Activated CD8-positive, alpha-beta T cell treated with anti-CD3 and anti-CD28 coated beads, Interleukin-2, amount 10 ng/mL, durations not matched to agents 7 days and 5 days (primary cell): Measurements from ENCODE around the gene ADM5. TPM values are rescaled to one million over a fixed set of nuclear protein-coding genes. Genes with fewer than 3 reads are reported as not detected.

Source experiments
- ATAC-seq: fragments of 150-1000 bp; cut with Tn5 transposase; one replicate; pipeline ENCODE4 v1.10.0; 2021; ENCODE audit warnings: moderate library complexity
- CTCF ChIA-PET: fragments of 350-600 bp; sonication (Branson Sonifier 250); formaldehyde crosslinking; loops from one replicate; lab custom pipeline; 2021; ENCODE audit warnings: antibody characterized with exemption; lab: Charles Lee
- POLR2A ChIA-PET: fragments of 350-600 bp; sonication (Branson Sonifier 250); formaldehyde crosslinking; loops from one replicate; lab custom pipeline; 2021; ENCODE audit warnings: antibody characterized with exemption; lab: Charles Lee
- DNase-seq: peaks from one replicate; pipeline ENCODE4 v3.0.0-alpha.2; 2020
- H3K27ac Mint-ChIP-seq: one replicate; pipeline ENCODE4 v1.8.0; 2021; ENCODE audit warnings: mild to moderate bottlenecking, mixed read lengths
- H3K27me3 Mint-ChIP-seq: one replicate; pipeline ENCODE4 v1.8.0; 2021; ENCODE audit warnings: low read depth, mixed read lengths
- H3K36me3 Mint-ChIP-seq: one replicate; pipeline ENCODE4 v1.8.0; 2021; ENCODE audit warnings: low read depth, mixed read lengths
- H3K4me1 Mint-ChIP-seq: one replicate; pipeline ENCODE4 v1.8.0; 2021; ENCODE audit warnings: low read depth, mixed read lengths
- H3K4me3 Mint-ChIP-seq: one replicate; pipeline ENCODE4 v1.8.0; 2021; ENCODE audit warnings: mild to moderate bottlenecking, mixed read lengths
- H3K9me3 Mint-ChIP-seq: one replicate; pipeline ENCODE4 v1.8.0; 2022; ENCODE audit warnings: mixed read lengths; ENCODE audit not compliant: insufficient read depth
- total RNA-seq, 2 experiments: library from RNA; stranded (reverse); gene quantifications; one replicate each; pipeline ENCODE4 v1.2.3, GENCODE V29; 2021

ADM5 gene
- total RNA-seq, 2 experiments from 2014 or later = 4.4 to 4.5 TPM

DNA sequence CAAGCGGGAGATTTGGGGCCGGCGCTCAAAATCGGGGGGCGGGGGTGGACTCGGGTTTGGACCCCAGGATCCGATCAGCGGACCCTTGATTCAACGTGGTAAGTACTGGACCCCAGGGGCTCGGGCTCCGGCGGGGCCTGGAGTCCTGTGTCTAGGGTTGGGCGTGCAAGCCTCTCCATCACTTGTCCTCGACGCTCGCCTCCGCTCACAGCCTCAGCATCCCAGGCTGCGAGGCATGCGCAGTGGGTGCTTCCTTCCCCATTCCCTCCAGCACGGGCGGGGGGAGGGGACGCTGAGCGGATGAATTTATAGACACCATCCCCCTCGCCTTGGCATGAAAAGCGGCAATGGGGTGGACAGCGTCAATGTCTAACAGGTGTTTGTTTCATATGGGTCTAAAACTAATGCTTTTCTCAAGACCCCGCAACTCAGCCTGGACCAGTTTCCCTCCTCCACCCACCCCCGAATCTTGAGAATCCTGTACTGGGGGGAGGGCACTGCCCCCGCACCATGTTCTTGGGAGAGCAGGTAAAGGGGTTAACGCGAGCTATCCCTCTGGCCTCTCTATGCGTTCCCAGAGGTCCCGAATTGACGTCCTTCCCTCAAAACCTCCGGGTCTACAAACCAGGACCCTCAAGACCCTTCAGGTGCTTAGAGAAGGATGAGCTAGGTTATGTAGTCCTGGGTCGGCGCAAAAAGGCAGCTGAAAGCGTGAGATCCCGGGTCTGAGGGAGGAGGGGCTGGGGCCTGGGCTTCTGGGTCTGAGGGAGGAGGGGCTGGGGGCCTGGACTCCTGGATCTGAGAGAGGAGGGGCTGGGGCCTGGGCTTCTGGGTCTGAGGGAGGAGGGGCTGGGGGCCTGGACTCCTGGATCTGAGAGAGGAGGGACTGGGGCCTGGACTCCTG, 2.1 kb downstream of the ADM5 start:
- DNase-seq = no peak
- POLR2A ChIA-PET = no interaction called here
- no peak for ATAC-seq

DNA sequence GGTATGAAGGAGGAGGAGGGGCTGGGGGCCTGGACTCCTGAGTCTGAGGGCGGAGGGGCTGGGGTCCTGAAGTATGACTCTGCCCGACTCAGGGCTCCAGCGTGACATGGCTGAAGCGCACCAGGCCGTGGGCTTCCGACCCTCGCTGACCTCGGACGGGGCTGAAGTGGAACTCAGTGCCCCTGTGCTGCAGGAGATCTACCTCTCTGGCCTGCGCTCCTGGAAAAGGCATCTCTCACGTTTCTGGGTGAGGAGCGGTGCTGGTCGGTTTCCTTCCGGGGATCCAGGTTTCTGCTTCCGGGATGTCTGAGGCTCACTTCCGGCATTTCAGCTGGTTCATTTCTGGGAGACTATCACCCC, 2.7 kb downstream of the ADM5 start:
- no peak overlapping the region for H3K27ac Mint-ChIP-seq
- ATAC-seq (no peak), DNase-seq (no peak)
- CTCF ChIA-PET = interaction anchor here (1.2 to 1.9 kb wide), 2 partner anchors 11 kb away, joined by 5 to 7 read pairs; no protein-coding TSS in a partner anchor
- POLR2A ChIA-PET = no interaction called here
- peaks cover 37% of the 10 kb centered on the region for H3K4me1 Mint-ChIP-seq
- peaks cover 21% of the 10 kb centered on the region for H3K27me3 Mint-ChIP-seq
- peaks cover 14% of the 10 kb centered on the region for H3K36me3 Mint-ChIP-seq
- H3K9me3 Mint-ChIP-seq = no peaks in the 10 kb centered on the region
- H3K4me3 Mint-ChIP-seq = no peak overlapping the region

More for the DNA sequence above, 2.1 kb downstream of the ADM5 start:
- peaks cover 17% of the 10 kb centered on the region for H3K36me3 Mint-ChIP-seq
- CTCF ChIA-PET = interaction anchor here (0.5 to 1.9 kb wide), 2 partner anchors 10 to 596 kb away, joined by 3 to 7 read pairs; no protein-coding TSS in a partner anchor
- no peak overlapping the region for H3K27ac Mint-ChIP-seq
- peak overlapping the region; percentile 55 for H3K4me3 Mint-ChIP-seq
- H3K4me1 Mint-ChIP-seq = peaks cover 41% of the 10 kb centered on the region
- H3K27me3 Mint-ChIP-seq = peaks cover 21% of the 10 kb centered on the region
- no peaks in the 10 kb centered on the region for H3K9me3 Mint-ChIP-seq

DNA sequence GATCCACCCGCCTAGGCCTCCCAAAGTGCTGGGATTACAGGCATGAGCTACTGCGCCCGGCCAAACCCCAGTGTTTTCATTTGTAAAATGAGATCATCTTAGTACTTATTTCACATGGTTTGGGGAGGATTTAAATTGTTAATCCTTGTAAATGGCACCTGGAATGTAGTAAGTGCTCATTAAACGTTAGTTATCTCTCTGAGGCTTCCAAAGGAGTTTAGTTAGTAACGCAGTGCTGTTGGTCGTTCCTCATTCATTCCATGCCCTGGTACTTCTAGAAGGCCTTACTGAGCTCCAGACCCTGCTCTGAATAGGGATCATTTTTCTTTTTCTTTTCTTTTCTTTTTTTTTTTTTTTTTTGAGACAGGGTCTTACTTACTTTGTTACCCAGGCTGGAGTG, 6.7 kb downstream of the ADM5 start:
- no peak overlapping the region for H3K27ac Mint-ChIP-seq
- ChIA-PET CTCF (no interaction called here), POLR2A (no interaction called here)
- no peaks in the 10 kb centered on the region for H3K36me3 Mint-ChIP-seq
- ATAC-seq (no peak), DNase-seq (no peak)
- peaks cover 12% of the 10 kb centered on the region for H3K27me3 Mint-ChIP-seq
- peaks cover 8% of the 10 kb centered on the region for H3K4me1 Mint-ChIP-seq
- no peaks in the 10 kb centered on the region for H3K9me3 Mint-ChIP-seq
- no peak overlapping the region for H3K4me3 Mint-ChIP-seq

DNA sequence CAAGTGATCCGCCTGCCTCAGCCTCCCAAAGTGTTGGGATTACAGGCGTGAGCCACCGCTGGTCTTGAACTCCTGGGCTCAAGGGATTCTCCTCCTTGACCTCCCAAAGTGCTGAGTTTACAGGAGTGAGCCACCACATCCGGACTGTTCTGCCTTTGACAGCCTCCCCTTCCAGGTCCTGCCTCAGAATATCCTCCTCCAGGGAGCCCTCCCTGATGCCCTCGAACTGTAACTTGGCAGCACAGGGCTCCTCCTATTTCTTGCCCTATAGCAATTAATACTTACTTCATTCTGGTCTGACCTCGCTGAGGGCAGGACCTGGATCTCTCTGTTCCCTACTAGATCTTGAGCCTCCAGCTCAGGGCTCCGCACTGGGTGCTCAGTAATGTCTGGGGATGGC, 7.5 kb downstream of the ADM5 start:
- H3K27ac Mint-ChIP-seq = no peak overlapping the region
- H3K4me3 Mint-ChIP-seq = no peak overlapping the region
- ChIA-PET CTCF (no interaction called here), POLR2A (no interaction called here)
- peaks cover 5% of the 10 kb centered on the region for H3K4me1 Mint-ChIP-seq
- ATAC-seq (no peak), DNase-seq (no peak)
- peaks cover 6% of the 10 kb centered on the region for H3K27me3 Mint-ChIP-seq
- no peaks in the 10 kb centered on the region for H3K9me3 Mint-ChIP-seq
- H3K36me3 Mint-ChIP-seq = no peaks in the 10 kb centered on the region

DNA sequence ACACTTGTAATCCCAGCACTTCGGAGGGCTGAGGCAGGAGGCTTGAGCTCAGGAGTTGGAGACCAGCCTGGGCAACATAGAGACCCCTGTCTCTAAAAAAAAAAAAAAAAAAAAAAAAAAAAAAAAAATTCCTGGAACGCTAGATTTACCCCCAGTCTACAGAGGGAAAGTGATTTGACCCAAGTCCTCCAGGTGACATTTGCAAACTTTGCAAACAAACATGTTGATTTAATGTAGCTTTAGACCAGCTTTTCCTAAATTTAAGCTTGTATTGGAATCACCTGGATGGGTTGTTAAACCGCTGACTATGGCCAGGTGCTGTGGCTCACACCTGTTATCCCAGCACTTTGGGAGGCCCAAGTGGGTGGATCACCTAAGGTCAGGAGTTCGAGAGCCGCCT, 10.0 kb downstream of the ADM5 start:
- ATAC-seq (no peak), DNase-seq (no peak)
- H3K27me3 Mint-ChIP-seq = no peaks in the 10 kb centered on the region
- ChIA-PET POLR2A (no interaction called here), CTCF (interaction anchor here (1.2 kb wide), 1 partner anchor 27 kb away, joined by 3 read pairs; no protein-coding TSS in a partner anchor)
- no peak overlapping the region for H3K27ac Mint-ChIP-seq
- H3K9me3 Mint-ChIP-seq = no peaks in the 10 kb centered on the region
- no peaks in the 10 kb centered on the region for H3K4me1 Mint-ChIP-seq
- no peaks in the 10 kb centered on the region for H3K36me3 Mint-ChIP-seq
- no peak overlapping the region for H3K4me3 Mint-ChIP-seq

DNA sequence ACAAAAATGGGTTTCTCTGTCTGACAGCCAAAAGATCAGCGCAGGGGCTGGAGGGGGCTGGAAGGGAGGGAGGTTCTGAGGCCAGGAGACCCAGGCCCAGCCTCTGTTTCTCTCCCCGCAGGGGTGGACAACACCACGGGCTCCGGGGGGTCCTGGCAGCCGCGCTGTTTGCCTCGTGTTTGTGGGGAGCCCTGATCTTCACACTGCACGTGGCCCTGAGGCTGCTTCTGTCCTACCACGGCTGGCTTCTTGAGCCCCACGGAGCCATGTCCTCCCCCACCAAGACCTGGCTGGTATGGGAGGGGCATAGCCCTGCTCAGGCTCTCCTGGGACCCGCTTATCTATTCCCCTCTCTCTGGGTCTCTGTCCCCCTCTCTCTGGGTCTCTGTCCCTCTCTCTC, 11.2 kb downstream of the ADM5 start:
- no peak overlapping the region for H3K4me3 Mint-ChIP-seq
- no peaks in the 10 kb centered on the region for H3K27me3 Mint-ChIP-seq
- H3K27ac Mint-ChIP-seq = no peak overlapping the region
- no peaks in the 10 kb centered on the region for H3K4me1 Mint-ChIP-seq
- H3K9me3 Mint-ChIP-seq = no peaks in the 10 kb centered on the region
- DNase-seq (no peak), ATAC-seq (peak; percentile 55)
- ChIA-PET POLR2A (interaction anchor here (0.6 kb wide), 1 partner anchor 148 kb away, joined by 3 read pairs; no protein-coding TSS in a partner anchor), CTCF (interaction anchor here (1.2 kb wide), 1 partner anchor 28 kb away, joined by 3 read pairs; no protein-coding TSS in a partner anchor)
- H3K36me3 Mint-ChIP-seq = no peaks in the 10 kb centered on the region

DNA sequence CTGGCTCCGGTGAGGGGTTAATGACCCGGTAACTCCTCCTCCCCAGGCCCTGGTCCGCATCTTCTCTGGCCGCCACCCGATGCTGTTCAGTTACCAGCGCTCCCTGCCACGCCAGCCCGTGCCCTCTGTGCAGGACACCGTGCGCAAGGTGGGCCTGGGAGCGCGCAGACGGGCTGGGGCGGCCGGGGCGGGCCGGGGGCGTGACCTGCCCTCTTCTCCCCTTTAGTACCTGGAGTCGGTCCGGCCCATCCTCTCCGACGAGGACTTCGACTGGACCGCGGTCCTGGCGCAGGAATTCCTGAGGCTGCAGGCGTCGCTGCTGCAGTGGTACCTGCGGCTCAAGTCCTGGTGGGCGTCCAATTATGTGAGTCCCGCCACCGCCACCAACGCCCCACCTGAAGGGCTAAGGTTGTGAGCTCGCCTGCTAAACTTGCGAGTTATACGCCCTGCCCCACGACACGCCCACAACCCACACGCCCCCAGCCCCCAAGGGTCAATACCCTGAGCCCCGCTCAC, 11.9 kb downstream of the ADM5 start:
- Mint-ChIP-seq H3K27me3 (no peaks in the 10 kb centered on the region), H3K36me3 (no peaks in the 10 kb centered on the region), H3K27ac (no peak overlapping the region), H3K4me1 (no peaks in the 10 kb centered on the region), H3K4me3 (no peak overlapping the region), H3K9me3 (no peaks in the 10 kb centered on the region)
- ATAC-seq (no peak), DNase-seq (no peak)
- ChIA-PET CTCF (no interaction called here), POLR2A (no interaction called here)

DNA sequence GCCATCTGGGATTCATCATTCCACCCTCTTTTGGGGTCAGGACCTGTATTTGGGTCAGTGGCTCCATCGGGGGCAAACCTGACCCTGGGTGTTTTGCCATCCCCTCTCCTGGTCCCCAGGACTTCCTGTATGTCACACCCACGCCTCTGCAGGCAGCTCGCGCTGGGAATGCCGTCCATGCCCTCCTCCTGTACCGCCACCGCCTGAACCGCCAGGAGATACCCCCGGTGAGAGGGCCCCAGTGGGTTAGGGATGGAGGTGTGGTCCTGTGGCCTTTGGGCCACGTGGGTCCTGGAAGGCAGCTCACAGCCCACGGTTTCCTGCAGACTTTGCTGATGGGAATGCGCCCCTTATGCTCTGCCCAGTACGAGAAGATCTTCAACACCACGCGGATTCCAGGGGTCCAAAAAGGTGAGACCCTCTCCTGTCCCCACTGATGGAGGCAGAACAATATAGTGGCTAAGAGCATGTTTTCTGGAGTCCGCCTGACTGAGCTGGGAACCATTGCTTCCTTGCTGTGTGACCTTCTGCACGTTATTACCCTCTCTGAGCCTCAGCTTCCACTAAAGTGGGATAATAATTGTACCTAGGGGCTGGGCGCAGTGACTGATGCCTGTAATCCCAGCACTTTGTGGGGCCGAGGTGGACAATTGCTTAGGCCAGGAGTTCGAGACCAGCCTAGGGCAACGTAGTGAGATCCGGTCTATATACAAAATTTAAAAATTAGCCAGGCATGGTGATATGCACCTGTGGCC, 15.7 kb downstream of the ADM5 start:
- no peaks in the 10 kb centered on the region for H3K36me3 Mint-ChIP-seq

DNA sequence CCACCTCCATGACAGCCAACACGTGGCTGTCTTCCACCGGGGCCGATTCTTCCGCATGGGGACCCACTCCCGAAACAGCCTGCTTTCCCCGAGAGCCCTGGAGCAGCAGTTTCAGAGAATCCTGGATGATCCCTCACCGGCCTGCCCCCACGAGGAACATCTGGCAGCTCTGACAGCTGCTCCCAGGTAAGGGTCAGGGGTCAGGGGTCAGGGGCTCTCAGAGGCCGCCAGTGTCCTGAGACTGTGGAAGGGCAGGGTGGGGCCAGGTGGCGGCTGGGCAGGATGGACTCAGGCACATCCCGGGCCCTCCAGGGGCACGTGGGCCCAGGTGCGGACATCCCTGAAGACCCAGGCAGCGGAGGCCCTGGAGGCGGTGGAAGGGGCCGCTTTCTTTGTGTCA, 16.5 kb downstream of the ADM5 start:
- Mint-ChIP-seq H3K4me1 (no peaks in the 10 kb centered on the region), H3K4me3 (no peak overlapping the region), H3K27ac (no peak overlapping the region), H3K36me3 (no peaks in the 10 kb centered on the region), H3K27me3 (peaks cover 4% of the 10 kb centered on the region), H3K9me3 (no peaks in the 10 kb centered on the region)
- ChIA-PET CTCF (interaction anchor here (1.1 kb wide), 1 partner anchor 12 kb away, joined by 4 read pairs; no protein-coding TSS in a partner anchor), POLR2A (no interaction called here)
- no peak for ATAC-seq
- DNase-seq = no peak

More for the DNA sequence above, 15.7 kb downstream of the ADM5 start:
- CTCF ChIA-PET = interaction anchor here (1.1 kb wide), 1 partner anchor 12 kb away, joined by 4 read pairs; no protein-coding TSS in a partner anchor
- POLR2A ChIA-PET = no interaction called here
- Mint-ChIP-seq H3K27ac (no peak overlapping the region), H3K4me1 (no peaks in the 10 kb centered on the region), H3K9me3 (no peaks in the 10 kb centered on the region), H3K27me3 (peaks cover 4% of the 10 kb centered on the region), H3K4me3 (no peak overlapping the region)
- ATAC-seq = no peak
- no peak for DNase-seq

DNA sequence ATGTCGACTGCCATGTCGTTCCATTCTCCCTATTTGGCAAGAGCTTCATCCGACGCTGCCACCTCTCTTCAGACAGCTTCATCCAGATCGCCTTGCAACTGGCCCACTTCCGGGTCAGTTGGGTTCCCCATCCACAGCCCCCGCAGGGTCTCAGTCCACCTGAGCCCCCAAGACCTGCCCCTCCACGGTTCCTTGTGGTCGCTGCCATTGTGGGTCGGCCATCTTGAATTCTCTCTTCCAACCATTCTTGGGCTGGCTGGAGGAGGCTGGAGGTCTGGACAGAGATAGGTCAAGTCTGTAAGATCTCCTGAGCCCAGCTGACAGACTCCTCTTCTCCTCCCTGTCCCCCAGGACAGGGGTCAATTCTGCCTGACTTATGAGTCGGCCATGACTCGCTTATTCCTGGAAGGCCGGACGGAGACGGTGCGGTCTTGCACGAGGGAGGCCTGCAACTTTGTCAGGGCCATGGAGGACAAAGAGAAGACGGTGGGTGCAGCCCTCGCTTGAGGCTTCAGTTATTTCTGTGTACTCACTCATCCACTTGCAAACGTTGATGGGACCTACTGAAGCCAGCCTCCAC, 21.1 kb downstream of the ADM5 start:
- H3K27me3 Mint-ChIP-seq = peaks cover 4% of the 10 kb centered on the region
- no peaks in the 10 kb centered on the region for H3K36me3 Mint-ChIP-seq
- DNase-seq (no peak), ATAC-seq (no peak)
- H3K9me3 Mint-ChIP-seq = no peaks in the 10 kb centered on the region
- H3K27ac Mint-ChIP-seq = no peak overlapping the region
- no peaks in the 10 kb centered on the region for H3K4me1 Mint-ChIP-seq
- no peak overlapping the region for H3K4me3 Mint-ChIP-seq
- ChIA-PET POLR2A (no interaction called here), CTCF (no interaction called here)

DNA sequence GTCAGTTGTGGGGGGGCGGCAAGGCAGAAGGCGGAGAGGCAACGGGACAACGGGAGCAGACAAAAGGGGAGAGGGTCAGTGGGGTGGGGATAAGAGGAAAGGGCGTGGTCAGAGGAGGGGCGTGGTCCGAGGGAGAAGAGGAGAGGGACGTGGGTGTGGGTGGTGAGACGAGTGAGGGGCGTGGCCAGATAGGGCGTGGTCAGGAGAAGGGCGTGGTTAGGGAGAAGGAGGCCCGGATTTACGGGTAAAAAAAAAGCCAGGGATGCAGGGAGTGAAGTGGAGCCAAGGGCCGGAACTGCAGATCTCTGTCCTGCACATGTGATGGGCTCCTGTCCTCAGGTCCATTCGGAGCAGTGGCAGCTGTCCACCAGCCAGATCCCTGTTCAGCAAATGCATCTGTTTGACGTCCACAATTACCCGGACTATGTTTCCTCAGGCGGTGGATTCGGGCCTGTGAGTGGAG, 23.0 kb downstream of the ADM5 start:
- CTCF ChIA-PET = interaction anchor here (0.9 kb wide), 1 partner anchor 47 kb away, joined by 3 read pairs; no protein-coding TSS in a partner anchor
- no peaks in the 10 kb centered on the region for H3K36me3 Mint-ChIP-seq
- POLR2A ChIA-PET = no interaction called here
- ATAC-seq = no peak
- H3K4me3 Mint-ChIP-seq = no peak overlapping the region
- H3K9me3 Mint-ChIP-seq = no peaks in the 10 kb centered on the region
- H3K27me3 Mint-ChIP-seq = peaks cover 4% of the 10 kb centered on the region
- H3K4me1 Mint-ChIP-seq = peaks cover 8% of the 10 kb centered on the region
- H3K27ac Mint-ChIP-seq = no peak overlapping the region
- no peak for DNase-seq
